Measurements from ENCODE around the gene HS6ST1.

Gene HS6ST1

GRCh38 chr2:128324897-128325410, 6.3 kb upstream of the HS6ST1 start:
- no peak for ATAC-seq
- TF ChIP-seq, protein P1, sequence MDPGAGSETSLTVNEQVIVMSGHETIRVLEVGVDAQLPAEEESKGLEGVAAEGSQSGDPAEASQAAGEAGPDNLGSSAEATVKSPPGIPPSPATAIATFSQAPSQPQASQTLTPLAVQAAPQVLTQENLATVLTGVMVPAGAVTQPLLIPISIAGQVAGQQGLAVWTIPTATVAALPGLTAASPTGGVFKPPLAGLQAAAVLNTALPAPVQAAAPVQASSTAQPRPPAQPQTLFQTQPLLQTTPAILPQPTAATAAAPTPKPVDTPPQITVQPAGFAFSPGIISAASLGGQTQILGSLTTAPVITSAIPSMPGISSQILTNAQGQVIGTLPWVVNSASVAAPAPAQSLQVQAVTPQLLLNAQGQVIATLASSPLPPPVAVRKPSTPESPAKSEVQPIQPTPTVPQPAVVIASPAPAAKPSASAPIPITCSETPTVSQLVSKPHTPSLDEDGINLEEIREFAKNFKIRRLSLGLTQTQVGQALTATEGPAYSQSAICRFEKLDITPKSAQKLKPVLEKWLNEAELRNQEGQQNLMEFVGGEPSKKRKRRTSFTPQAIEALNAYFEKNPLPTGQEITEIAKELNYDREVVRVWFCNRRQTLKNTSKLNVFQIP (CRISPR knock-in tag; IDR thresholded peaks at IDR 0.05; ENCODE audit: borderline replicate concordance, low read depth): no peak
- TF ChIP-seq ISL1 (CRISPR knock-in tag; IDR thresholded peaks at IDR 0.05): no peak
- TF ChIP-seq ZNF70 (CRISPR knock-in tag; IDR thresholded peaks at IDR 0.05): no peak
- no peak for TF ChIP-seq CSDC2 (CRISPR knock-in tag; IDR thresholded peaks at IDR 0.05)
- TF ChIP-seq, protein P2, sequence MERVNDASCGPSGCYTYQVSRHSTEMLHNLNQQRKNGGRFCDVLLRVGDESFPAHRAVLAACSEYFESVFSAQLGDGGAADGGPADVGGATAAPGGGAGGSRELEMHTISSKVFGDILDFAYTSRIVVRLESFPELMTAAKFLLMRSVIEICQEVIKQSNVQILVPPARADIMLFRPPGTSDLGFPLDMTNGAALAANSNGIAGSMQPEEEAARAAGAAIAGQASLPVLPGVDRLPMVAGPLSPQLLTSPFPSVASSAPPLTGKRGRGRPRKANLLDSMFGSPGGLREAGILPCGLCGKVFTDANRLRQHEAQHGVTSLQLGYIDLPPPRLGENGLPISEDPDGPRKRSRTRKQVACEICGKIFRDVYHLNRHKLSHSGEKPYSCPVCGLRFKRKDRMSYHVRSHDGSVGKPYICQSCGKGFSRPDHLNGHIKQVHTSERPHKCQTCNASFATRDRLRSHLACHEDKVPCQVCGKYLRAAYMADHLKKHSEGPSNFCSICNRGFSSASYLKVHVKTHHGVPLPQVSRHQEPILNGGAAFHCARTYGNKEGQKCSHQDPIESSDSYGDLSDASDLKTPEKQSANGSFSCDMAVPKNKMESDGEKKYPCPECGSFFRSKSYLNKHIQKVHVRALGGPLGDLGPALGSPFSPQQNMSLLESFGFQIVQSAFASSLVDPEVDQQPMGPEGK (CRISPR knock-in tag; IDR thresholded peaks at IDR 0.05; ENCODE audit: borderline replicate concordance): no peak
- TF ChIP-seq TSHZ2 (CRISPR knock-in tag; IDR thresholded peaks at IDR 0.05): no peak
- no peak for TF ChIP-seq ESRRG (CRISPR knock-in tag; IDR thresholded peaks at IDR 0.05)
- no peak for TF ChIP-seq PPARA (CRISPR knock-in tag; IDR thresholded peaks at IDR 0.05; ENCODE audit: borderline replicate concordance)

DNA sequence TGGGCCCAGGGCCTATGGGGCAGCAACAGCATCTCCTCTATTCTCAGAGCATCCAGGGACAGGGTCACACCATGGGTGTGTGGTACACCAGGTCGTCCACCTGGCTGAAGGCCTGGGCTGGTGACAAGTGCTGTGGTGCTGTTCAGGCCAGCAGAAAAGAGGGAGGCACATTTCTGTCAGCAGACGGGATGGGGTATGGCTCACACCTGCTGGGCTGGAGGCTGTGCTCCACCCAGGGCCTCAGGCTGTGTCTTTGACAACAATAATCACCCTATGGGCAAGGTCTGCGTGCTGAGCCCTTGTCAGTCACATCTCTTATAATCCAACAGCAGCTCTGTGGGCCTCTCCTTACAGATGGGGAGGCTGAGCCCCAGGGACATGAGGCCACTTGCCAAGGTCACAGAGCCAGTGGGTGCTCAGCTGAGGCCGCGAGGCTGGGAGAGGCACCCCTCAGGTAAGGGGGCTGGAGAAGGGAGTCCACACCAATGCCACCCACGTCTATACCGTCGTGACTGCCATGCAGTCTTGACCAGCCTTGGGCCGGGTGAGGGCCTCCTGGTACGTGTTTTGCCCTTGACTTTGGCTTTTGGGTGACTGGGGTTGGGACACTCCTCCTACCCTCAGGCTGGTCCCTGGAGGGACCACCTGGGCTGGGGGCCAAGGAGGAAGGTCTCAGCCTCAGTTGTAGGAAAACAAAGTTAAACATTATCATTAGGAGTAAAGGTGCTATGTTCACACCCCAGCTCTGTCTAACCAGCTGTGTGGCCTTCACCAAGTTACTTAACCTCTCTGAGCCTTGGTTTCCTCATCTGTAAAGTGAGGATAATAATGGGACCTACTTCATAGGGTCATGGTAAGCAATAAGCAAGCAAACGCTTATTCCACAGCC, 5.6 kb upstream of the HS6ST1 start:
- TF ChIP-seq ZFP30 (CRISPR knock-in tag; IDR thresholded peaks at IDR 0.05): no peak
- no peak for TF ChIP-seq PPARA (CRISPR knock-in tag; IDR thresholded peaks at IDR 0.05; ENCODE audit: borderline replicate concordance)
- TF ChIP-seq ZC3H10 (CRISPR knock-in tag; IDR thresholded peaks at IDR 0.05): no peak
- no peak for TF ChIP-seq ZNF70 (CRISPR knock-in tag; IDR thresholded peaks at IDR 0.05)
- no peak for TF ChIP-seq TSHZ2 (CRISPR knock-in tag; IDR thresholded peaks at IDR 0.05)
- TF ChIP-seq ISL1 (CRISPR knock-in tag; IDR thresholded peaks at IDR 0.05): no peak
- no peak for TF ChIP-seq BACH2 (CRISPR knock-in tag; IDR thresholded peaks at IDR 0.05; ENCODE audit: borderline replicate concordance)
- no peak for TF ChIP-seq TCF4 (CRISPR knock-in tag; IDR thresholded peaks at IDR 0.05; ENCODE audit: borderline replicate concordance)
- no peak for ATAC-seq

DNA sequence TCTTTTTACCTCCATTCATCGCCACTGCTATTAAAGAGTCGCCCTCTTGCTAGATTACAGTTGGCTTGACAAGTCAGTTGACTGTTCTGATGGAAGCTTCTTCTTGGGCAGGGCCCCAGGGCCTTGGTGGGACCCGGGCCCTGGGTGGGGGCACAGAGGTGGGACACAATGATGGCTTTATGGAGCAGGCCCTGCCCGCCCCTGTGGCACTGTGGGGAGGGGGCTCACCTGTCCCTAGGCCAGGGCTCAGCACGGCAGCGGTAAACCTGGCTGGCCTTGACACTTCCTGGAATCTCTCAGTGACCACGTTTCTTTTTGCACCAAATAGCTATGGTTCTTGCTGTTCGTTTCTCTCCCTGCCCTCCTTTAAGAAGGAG, 4.9 kb upstream of the HS6ST1 start:
- no peak for ATAC-seq
- TF ChIP-seq TCF4 (CRISPR knock-in tag; IDR thresholded peaks at IDR 0.05; ENCODE audit: borderline replicate concordance) (no peak), OSR1 (CRISPR knock-in tag; IDR thresholded peaks at IDR 0.05) (no peak), ZFP3 (CRISPR knock-in tag; IDR thresholded peaks at IDR 0.05) (no peak), TSHZ2 (CRISPR knock-in tag; IDR thresholded peaks at IDR 0.05) (no peak), PPARA (CRISPR knock-in tag; IDR thresholded peaks at IDR 0.05; ENCODE audit: borderline replicate concordance) (no peak), ZC3H10 (CRISPR knock-in tag; IDR thresholded peaks at IDR 0.05) (no peak), CSRNP3 (CRISPR knock-in tag; IDR thresholded peaks at IDR 0.05) (no peak), ZNF8 (CRISPR knock-in tag; IDR thresholded peaks at IDR 0.05) (no peak), SNAI2 (CRISPR knock-in tag; IDR thresholded peaks at IDR 0.05) (no peak)
- TF ChIP-seq, protein P2 (CRISPR knock-in tag; IDR thresholded peaks at IDR 0.05; ENCODE audit: borderline replicate concordance): no peak
